Stimulated activated CD4-positive, alpha-beta T cell treated with anti-CD3 and anti-CD28 coated beads, Interleukin-12 subunit alpha, Interleukin-12 subunit beta, amount 100 ng/mL, for 4 hours (primary cell): ENCODE measurements around the gene NOTCH1.
"Not testable (repeated sequence)": the region's sequence is repeated elsewhere in the genome, so short reads cannot be mapped to it uniquely, and the experiment has no call there.

Source experiments
- DNase-seq: peaks from one replicate; pipeline ENCODE4 v3.0.0-alpha.2; 2020

The NOTCH1 gene

DNA sequence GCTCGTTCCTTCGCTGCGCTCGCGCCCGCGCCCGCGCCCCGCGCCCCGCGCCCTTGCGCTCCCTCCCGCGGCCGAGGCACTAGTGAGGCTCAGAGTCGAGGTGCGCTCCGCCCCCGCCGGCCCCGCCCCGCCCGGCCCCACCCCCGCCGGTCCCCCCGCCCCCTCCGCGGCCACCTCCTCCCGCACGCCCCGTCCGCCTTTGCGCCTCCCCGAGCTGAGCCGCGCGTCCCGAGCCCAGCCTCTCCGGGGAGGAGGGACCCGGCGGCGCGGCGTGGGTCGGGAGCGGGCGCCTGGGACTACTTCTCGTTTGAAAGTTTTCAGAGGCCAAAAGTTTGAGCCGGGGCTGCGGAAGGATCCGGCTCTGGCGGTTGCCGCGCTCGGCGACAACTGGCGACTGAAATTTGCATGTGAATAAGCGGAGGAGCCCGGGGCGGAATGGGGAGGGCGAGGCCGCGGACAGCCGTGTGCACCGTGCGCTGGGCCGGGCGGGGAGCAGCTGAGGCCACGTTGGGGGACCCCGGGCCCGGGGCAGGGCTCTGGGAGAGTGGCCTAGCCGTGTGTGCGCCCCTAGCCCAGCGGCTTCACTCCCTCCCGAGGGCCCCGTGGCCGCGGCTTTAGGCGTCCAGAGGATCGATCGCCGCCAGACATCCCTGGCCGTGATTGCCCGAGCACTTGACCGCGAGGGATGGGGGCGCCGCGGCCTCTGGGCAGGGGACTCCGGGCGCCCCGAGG is at the start of gene NOTCH1:
Gene NOTCH1 (minus strand): TSS at position 84 of the 732 bp plus-strand sequence. CDS start 262 bp downstream, outside the sequence.
- peak; percentile 86 for DNase-seq

DNA sequence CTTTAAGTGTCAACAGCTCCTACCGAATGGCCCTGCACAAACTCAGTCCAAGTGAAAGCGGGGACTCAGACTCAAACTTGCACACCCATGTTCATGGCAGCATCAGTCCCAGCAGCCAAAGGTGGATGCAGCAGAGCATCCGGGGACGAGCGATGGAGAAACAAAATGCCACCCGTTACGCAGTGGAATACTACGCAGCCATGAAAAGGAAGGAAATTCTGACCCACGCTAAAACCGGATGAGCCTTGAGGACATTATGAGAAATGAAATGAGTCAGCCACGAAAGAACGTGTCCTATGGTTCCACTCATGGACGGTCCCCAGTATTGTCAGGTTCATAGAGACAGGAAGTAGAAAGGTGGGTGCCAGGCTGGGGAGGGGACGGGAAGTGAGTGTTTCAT is 48.6 kb upstream of the NOTCH1 start:
- no peak for DNase-seq

DNA sequence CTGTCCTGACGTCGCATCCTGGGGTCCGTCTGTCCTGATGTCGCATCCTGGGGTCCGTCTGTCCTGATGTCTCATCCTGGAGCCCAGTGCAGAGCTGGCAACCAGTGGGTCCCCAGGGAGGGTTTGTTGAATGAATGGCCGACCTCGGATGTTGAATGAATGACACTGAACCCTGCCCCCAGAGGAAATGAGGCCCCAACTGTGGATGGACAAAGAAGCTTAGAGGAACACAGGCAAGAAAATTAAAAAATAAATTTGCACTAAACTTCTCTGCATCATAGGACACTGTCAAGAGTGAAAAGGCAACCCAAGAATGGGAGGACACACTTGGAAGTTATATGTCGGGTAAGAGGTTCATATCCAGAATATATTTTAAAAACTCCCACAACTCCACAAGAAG is 47.7 kb upstream of the NOTCH1 start:
- DNase-seq, result no peak

- DNase-seq, result no peak
Observed at GRCh38 chr9:136592666-136593065, 46.8 kb upstream of the NOTCH1 start.

DNA sequence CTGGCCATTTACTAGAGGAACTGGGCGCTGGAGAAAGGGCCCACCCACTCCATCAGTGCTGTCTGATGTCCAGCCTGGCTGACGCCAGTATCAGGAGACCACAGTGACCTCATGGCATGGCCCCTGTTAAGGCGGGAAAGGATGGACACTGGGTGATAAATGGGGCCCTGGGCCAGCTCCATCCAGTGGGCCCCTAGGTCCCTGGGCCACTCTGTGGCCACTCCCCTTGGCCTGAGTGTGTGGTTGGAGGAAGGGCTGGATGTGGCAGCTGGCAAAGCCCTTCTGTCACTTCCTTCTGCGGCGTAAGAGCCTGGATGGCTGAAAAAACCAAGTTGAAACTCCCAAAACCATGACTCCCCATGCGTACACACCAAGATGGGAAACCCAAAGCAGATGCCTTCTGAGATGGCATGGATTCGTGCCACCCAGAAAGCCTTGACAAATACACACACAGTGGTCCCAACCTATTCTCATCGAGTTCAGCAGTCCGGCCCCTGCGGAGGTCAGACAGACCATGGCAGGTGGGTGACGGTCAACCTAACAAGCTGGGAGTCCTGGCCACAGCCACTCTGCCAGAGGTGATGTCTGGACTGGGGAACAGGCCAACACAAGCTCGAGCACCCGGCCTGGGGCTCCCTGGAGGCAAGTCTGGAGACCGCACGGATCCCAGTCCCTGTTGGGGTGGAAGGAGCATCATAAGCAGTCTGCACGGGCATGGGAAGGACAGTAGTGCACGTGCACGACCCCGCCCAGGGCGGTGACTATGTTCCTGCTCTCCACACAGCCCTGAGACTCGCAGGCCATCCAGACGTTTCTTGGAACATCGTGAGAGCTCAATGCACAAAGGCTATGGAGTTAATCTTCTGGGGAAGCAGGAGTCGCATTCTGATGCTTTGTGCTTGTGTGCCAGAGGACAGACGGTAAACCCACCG is 45.2 kb upstream of the NOTCH1 start:
- DNase-seq, result no peak

- DNase-seq, result no peak
Observed at GRCh38 chr9:136589766-136590763, 44.2 kb upstream of the NOTCH1 start.

DNA sequence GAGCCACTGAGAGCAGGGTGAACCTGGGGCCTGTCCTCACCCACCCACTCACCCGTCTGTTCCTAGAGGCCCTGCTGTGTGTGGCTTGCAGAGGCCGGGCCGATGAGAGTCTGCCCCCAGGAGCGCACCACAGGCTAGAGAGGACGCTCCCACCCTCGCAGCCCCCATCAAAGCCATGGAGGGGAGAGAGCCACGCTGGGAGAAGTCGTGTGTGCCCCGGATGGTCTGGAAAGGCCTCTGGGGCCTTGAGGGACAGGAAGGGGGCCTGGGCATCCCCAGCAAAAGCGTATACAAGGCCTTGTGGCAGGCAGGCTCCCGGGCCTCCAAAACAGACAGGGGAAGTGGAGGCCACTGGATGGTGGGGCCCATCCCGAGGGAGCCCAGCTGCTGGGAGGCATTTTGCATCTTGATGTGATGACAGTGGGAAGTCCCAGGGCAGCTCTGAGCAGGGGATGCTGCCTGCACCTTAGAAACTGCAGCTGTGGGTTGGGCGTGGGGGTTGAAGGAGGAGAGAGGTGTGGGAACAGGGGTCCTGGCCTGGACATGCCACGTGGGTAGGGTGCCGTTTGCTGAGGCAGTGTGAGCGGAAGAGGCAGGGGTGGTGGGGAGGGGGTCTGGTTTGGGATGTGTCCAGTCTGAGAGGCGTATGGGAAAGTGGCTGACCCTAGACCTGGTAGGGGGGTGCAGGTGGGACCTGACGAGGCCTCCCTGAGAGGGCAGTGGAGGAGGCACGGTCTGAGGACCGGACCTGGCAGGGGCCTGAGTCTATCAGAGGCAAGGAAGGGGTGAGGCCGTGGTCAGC is 43.0 kb upstream of the NOTCH1 start:
- DNase-seq, result no peak

DNA sequence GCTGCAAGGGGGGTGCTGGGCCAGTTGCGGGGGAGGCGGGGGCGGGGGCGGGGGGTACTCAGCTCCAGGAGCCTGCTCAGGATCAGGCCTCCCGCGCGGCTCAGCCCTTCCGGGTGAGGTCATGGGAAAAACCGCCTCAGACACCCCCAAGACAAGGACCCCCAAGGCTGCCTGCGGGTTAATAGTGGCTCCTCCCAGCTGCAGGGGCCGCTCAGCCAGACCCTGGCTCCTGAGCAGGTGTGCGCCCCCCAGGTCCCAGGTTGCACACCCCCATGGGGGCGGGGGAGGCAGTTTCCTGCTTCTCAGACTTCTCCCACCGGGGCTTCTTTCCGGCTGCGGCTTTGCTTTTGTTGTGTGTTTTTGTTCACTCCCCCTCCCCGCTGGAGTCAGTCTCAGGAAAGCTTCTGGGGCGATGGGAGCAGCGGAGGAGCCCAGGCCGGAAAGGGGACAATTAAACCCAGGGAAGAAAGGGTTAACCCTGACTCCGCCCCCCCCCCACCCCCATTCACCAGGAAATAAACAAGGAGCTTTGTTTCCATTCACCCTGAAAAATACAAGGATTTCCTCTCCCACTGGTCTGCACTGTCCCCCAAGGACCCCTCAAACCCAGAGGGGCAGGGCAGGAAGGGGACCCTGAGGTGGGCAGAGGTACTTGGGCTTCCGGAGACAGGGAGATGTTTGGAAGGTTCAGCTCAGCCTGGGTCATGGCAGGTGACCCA is 42.3 kb upstream of the NOTCH1 start:
- DNase-seq, result no peak

GRCh38 chr9:136587145-136587943 is 41.5 kb upstream of the NOTCH1 start:
- no peak for DNase-seq

GRCh38 chr9:136586391-136586953 is 40.6 kb upstream of the NOTCH1 start:
- no peak for DNase-seq

DNA sequence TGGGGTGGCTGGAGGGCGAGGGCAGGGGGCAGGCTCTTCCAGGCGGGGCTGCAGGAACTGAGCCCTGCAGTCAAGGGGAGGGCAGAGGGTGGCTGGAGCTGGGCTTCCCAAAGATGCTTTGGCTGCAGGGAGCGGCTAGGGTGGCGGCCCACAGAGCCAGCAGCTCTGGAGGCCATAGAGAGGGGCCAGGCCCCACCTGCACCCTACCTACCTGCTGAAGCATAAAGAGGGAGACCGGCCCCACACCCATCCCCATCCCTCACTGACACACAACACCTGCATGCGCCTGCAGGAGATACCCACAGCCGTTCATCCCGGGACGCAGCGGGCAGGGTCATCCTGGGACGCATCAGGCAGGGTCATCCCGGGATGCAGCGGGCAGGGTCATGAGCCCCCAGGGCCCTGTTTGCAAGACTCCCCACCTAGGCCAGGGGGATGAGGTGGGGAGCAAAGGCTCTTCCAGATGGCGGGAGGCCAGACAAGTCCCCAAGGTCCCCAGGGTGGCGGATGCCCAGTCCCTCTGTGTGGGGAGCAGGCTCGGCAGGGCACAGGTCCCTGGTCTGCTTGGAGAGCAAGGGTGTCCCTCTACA is 39.8 kb upstream of the NOTCH1 start:
- no peak for DNase-seq

DNA sequence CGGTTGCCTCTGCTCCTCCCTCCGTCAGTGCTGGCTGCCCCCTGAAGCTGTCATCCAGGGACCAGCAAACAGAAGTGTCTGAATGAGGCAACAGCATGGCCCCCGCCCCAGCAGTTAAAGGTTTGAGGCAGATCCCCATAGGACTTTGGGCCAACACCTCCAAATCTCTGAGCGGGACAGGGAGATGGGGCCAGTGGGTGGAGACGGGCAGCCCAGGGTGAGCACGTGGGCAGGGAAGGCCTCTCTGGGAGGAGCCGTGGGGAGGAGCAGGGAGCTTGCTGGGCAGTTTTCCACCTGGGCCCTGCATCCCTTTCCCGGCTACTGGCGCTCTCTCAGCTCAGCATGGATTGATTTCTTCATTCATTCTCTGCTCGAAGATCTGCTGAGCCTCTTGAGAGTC is 39.1 kb upstream of the NOTCH1 start:
- no peak for DNase-seq

DNA sequence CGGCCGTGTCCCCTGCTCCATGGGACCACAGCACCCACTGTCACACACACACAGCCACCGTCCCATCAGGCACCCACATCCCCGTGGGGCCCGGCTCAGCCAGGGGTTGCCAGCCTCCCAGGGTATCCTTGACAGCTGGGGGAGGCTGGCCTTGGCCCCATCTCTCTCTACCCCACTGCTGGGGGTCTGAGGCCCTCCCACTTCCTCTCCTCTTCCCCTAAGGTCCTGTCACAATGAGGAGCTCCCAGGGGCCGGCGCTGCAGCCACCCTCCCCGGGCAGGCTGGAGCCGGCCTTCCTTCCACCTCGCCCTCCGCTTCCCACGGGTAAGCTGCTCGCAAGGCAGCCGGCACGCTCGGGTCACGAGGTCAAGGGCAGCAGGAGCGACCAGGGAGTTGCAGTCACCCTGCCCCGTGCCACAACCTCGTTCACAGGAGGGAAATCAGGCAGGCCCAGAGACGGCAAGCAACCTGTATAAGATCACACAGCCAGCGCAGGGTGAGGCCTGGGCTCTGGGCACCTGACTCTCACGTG is 38.6 kb upstream of the NOTCH1 start:
- DNase-seq, result no peak

DNA sequence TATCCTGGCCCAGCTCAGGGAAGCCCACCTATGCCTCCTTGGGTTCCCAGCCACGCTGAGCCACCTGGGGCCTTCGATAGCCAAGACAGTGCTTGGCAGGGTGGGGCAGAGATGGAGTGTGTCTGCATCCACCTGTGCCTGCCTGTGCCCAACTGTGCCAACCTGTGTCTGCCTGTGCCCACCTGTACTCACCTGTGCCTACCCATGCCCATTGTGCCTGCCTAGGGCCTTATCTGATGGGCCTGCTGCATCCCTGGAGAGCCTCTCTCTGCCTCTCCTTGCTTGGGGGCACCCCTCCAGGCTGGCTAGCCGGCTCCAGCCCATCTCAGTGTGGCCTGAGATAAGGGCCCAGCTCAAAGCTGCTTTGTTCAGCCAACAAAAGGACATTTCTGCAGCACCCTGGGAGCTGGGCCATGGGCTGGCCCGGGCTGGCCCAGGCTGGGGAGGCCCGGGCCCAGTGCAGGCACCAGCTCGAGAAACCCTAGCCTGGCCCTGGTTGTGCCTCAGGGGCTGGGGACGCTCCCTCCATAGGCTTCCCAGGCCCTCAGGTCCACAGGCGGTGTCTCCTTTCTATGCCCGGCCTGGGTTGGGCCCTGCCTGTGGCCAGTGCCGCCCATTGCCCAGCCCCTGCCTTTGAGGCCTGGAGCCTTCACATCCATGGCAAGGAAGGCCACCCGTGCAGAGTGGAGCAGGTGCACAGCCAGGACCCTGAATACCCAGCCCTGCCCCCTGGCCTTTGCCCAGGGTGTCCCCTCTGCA is 37.3 kb upstream of the NOTCH1 start:
- no peak for DNase-seq

DNA sequence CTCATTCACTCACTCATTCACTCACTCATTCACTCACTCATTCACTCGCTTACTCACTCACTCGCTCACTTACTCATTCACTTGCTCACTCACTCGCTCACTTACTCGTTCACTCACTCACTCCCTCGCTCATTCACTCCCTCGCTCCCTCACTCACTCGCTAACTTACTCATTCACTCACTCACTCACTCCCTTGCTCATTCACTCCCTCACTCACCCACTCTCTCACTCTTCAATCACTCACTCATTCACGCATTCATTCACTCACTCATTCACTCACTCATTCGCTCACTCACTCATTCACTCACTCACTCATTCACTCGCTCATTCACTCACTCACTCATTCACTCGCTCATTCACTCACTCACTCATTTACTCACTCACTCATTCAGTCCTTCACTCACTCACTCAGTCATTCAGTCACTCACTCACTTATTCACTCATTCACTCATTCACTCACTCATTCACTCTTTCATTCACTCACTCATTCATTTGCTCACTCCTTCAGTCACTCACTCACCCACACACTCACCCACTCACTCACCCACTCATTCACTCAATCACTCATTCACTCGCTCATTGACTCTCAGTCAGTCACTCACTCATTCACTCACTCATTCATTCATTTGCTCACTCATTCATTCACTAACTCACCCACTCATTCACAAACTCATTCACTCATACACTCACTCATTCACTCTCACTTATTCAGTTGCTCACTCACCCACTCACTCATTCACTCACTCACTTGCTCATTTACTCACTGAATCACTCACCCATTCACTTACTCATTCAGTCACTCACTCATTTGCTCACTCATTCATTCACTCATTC is 36.0 kb upstream of the NOTCH1 start:
- no peak for DNase-seq

- not testable (repeated sequence) for DNase-seq
Observed at GRCh38 chr9:136579650-136580219, 33.9 kb upstream of the NOTCH1 start.
